K562 (cell line): ENCODE results near the gene NKD1. TPM values are rescaled to one million over a fixed set of nuclear protein-coding genes. Genes with fewer than 3 reads are reported as not detected.

Source experiments
- BCL6 ChIP-seq: fragments of 250-450 bp; sonication (Bioruptor Pico); IDR thresholded peaks from 2 replicates; pipeline ENCODE4 v1.4.0; 2020
- KDM2B ChIP-seq: fragments of 250-450 bp; sonication (Bioruptor Pico); IDR thresholded peaks from 2 replicates; pipeline ENCODE4 v1.8.0; 2021; ENCODE audit warnings: mild to moderate bottlenecking, moderate library complexity
- NELFE ChIP-seq: IDR thresholded peaks from 2 replicates; pipeline ENCODE4 v1.6.1; 2011; ENCODE audit warnings: mild to moderate bottlenecking; ENCODE audit not compliant: insufficient read depth, insufficient read length
- SOX6 ChIP-seq: fragments of 450-650 bp; IDR thresholded peaks from 2 replicates; pipeline ENCODE4 v1.6.1; 2014; ENCODE audit warnings: mild to moderate bottlenecking
- TCF7 ChIP-seq: sonication (generic); IDR thresholded peaks from 2 replicates; pipeline ENCODE4 v1.6.1; 2016; ENCODE audit warnings: antibody characterized with exemption, borderline replicate concordance
- ZFP36 ChIP-seq: fragments of 150-350 bp; IDR thresholded peaks from 2 replicates; pipeline ENCODE4 v1.6.1; 2018; ENCODE audit warnings: low read length, low read depth; ENCODE audit not compliant: partially characterized antibody
- polyA plus RNA-seq, 8 experiments: library from polyadenylated mRNA; depleted of rRNA in 4 of 8; stranded (reverse) in 5 of 8; unstranded in 3 of 8; fragments of >200 nt; fragmentation: Nextera tagmentation in 2 of 8; fragmentation: Illumina TruSeq in 1 of 8; extraction: Ambion mirVana in 2 of 8; extraction: Trizol in 1 of 8; gene quantifications; 2 replicates each; pipeline versions ENCODE4 v1.2.1 to v1.2.3, GENCODE V29; 2011 to 2014; ENCODE audit warnings: inconsistent platforms in 1 of 8, missing spikeins in 1 of 8
- total RNA-seq, 7 experiments: library from RNA; depleted of rRNA in 6 of 7; stranded (reverse); fragments of >200 nt in 6 of 7; fragmentation: Illumina TruSeq in 2 of 7; extraction: Trizol in 2 of 7; gene quantifications; 2 replicates each; pipeline versions ENCODE4 v1.2.1 to v1.2.3, GENCODE V29; 2011 to 2021; ENCODE audit warnings: low replicate concordance in 1 of 7
- TF ChIP-seq, protein P1 (sequence below), 2 experiments: fragments of 450-650 bp; IDR thresholded peaks; 2 replicates each; pipeline ENCODE4 v1.6.1; 2016; ENCODE audit warnings: mild to moderate bottlenecking in 2 of 2, borderline replicate concordance in 1 of 2, low read depth in 1 of 2, moderate library complexity in 1 of 2

Gene NKD1
- total and polyA plus RNA-seq, 9 of the 15 experiments (the other 6 are each of a cell fraction or from before 2014, with no cell fraction given) = under 0.01 to 0.24 (median 0.04) TPM; not detected in 2

DNA sequence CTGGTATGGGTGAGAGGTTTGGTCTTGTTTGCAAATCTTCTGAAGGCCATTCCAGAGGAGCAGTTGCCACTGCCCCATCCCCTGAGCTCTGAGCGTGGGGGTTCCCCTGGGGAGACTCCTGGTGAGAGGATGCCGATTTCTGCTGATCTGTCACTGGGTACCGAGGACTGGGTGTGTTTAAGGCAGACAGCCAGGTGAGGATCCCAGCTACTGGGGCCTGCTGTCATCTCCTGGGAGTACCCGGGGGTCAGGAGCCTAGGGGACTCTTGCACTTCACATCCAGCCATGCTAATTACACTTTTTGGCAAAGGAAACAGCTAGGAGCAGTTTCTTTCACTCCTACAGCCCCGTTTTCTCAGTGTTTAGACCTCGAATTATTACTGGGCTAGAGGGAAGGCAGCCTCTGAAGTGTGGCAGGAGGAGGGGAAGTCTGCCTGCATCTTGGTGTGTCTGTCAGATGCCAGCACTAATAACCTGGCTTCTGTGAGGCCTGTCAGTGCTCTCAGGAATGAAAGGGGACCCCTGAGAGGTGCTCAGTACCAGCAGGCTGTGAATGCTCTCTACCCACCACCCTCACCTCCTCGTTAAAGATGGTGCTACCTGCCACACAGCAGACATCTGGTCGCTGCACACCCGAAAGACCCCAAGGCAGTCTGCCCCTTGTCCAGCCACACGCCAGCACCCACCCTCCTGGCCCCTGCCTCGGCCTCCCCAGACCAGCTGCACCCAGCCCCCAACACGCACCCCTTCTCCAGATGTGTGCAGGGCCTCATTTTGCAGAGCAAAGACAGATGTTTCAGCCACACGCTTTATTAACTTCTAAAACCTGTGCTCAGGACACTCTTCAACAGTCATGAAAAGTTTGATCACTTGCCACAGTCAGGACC, 89.8 kb downstream of the NKD1 start (continued):
- TF ChIP-seq, protein P1, sequence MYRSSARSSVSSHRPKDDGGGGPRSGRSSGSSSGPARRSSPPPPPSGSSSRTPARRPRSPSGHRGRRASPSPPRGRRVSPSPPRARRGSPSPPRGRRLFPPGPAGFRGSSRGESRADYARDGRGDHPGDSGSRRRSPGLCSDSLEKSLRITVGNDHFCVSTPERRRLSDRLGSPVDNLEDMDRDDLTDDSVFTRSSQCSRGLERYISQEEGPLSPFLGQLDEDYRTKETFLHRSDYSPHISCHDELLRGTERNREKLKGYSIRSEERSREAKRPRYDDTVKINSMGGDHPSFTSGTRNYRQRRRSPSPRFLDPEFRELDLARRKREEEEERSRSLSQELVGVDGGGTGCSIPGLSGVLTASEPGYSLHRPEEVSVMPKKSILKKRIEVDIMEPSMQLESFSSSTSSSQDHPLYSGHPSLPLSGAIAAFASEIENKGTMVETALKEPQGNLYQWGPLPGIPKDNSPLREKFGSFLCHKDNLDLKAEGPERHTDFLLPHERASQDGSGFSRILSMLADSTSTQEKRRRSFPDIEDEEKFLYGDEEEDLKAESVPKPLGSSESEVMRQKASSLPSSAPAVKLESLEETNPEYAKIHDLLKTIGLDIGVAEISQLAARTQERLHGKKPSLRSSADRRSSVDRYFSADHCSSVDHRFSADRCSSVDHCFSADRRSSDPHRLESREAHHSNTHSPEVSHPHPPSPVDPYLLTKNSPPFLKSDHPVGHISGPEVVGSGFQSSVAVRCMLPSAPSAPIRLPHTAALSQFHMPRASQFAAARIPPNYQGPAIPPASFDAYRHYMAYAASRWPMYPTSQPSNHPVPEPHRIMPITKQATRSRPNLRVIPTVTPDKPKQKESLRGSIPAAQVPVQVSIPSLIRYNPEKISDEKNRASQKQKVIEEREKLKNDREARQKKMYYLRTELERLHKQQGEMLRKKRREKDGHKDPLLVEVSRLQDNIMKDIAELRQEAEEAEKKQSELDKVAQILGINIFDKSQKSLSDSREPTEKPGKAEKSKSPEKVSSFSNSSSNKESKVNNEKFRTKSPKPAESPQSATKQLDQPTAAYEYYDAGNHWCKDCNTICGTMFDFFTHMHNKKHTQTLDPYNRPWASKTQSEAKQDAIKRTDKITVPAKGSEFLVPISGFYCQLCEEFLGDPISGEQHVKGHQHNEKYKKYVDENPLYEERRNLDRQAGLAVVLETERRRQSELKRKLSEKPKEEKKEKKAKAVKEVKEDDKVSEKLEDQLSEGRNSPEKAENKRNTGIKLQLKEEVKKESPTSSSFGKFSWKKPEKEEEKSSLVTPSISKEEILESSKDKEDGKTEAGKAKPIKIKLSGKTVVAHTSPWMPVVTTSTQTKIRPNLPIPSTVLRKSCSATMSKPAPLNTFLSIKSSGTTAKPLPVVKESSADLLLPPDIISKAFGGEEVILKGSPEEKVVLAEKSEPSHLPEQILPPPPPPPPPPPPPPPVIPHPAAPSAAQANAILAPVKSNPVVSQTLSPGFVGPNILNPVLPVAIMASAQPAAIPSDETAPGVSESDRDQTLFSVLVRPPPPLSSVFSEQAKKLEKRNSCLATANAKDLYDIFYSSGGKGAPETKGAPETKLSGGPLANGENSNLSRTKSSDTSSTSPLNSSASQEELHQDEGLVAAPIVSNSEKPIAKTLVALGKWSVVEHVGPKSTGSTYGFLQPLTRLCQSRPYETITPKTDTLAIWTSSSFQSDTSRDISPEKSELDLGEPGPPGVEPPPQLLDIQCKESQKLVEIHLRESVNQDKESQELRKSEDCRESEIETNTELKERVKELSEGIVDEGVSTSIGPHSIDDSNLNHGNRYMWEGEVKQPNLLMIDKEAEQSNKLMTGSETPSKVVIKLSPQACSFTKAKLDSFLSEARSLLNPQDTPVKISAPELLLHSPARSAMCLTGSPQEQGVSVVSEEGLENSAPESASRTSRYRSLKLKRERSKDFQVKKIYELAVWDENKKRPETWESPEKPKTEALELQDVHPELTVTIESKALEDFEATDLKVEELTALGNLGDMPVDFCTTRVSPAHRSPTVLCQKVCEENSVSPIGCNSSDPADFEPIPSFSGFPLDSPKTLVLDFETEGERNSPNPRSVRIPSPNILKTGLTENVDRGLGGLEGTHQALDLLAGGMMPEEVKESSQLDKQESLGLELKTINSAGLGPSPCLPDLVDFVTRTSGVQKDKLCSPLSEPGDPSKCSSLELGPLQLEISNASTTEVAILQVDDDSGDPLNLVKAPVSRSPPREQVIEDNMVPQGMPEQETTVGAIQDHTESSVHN (IDR thresholded peaks at IDR 0.05; ENCODE audit: borderline replicate concordance in 1 of 2, low read depth in 1 of 2) = no peak
- TF ChIP-seq SOX6 (no peak), TCF7 (no peak), NELFE (no peak), ZFP36 (no peak), BCL6 (no peak), KDM2B (CRISPR knock-in tag) (no peak)
